Measurements from ENCODE around the gene DOCK2.

DOCK2 gene

GRCh38 chr5:169904059-169904458 is 267.0 kb downstream of the DOCK2 start:
- DNase-seq (ENCODE audit: low spot score) = no peak

DNA sequence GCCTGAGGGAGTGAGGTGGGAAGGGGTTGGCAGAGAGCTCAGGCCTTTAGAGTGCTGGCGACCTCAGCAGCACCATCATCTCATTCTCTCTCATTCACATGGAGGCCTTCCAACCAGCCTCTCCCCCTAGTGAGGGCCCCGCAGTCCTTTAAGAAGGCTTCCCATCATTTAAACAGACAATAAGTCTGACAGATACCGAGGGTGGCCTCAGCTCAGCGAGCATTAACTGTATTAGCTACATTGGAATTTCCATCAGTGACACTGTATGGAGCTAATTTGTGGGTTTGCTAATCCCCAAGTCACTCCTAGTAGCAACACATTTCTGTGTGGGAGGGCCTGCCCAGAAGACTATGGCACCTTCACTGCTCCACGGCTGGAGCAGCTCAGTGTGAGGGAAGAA is 267.4 kb downstream of the DOCK2 start:
- DNase-seq (ENCODE audit: low spot score) = no peak

- DNase-seq (ENCODE audit: low spot score) = no peak
These were observed 267.9 kb downstream of the DOCK2 start for GRCh38 chr5:169905017-169905416.

DNA sequence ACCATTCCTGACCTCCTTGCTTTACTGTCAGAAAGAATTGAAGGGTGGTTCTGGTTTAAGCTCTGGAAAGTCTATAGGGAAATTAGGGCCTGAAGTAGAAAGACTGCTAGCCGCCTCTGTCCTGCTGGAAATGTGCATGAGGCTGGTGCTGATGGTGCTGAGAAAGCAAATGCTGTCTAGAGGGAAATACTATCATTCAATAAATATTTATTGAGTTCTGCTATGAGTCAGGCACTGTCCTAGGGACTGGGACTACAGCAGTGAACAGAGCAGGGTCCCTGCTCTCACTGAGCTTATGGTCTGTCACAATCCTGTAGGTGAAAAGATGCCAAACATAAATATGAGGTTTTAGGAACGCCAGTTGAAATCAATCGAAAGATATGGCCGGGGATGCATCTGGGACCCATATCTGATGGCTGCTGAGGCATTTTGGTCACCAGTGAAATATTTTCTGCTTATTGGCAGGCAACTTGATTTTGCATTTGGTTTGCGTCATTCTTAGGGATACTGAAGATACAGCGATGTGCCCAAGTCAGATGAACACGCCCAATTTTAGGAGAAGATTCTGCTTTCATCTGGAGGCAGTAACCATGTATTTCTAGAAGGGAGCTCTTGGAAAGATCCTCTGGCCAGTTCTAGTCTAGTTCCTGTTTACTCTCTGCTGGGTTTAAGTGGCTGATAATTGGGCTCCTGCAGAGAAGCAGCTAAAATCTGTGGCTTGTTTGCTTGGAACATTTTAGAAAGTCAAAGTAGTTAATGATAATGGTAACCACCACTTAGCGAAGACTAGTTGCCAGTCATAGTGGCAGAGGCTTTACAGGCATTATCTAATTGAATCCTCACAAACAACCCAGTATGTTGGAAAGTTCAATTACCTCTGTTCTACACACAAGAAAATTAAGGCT is 269.9 kb downstream of the DOCK2 start:
- no peak for DNase-seq (ENCODE audit: low spot score)

- DNase-seq (ENCODE audit: low spot score) = no peak
These were observed 271.8 kb downstream of the DOCK2 start for GRCh38 chr5:169908864-169909263.

GRCh38 chr5:169909945-169910344 is 272.9 kb downstream of the DOCK2 start:
- DNase-seq (ENCODE audit: low spot score) = no peak

GRCh38 chr5:169910393-169910792 is 273.3 kb downstream of the DOCK2 start:
- no peak for DNase-seq (ENCODE audit: low spot score)

- DNase-seq (ENCODE audit: low spot score) = no peak
These were observed 274.6 kb downstream of the DOCK2 start for GRCh38 chr5:169911448-169912212.

- DNase-seq (ENCODE audit: low spot score) = no peak
These were observed 276.4 kb downstream of the DOCK2 start for GRCh38 chr5:169913479-169913878.

- no peak for DNase-seq (ENCODE audit: low spot score)
These were observed 277.7 kb downstream of the DOCK2 start for GRCh38 chr5:169914766-169915165.

DNA sequence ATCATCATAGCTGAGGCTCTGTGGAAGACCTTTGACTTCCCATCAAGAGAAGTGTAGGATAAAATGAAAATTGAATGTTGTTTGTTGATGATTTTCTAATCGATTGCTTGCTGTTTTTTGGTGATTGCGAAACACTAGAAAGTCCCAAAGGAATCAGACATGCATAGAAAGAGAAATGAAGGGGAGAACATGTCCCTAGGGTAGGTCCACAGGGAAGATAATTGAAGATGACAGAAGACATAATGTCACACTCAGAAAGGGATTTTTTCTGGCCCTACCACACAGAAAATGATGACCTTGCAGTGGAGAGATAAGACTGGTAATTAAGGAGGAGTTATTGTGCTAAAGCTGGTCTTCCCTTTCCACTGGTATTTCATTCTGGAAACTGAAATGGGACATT is 280.4 kb downstream of the DOCK2 start:
- DNase-seq (ENCODE audit: low spot score) = peak; percentile 25

- DNase-seq (ENCODE audit: low spot score) = no peak
These were observed 281.2 kb downstream of the DOCK2 start for GRCh38 chr5:169918228-169918627.

GRCh38 chr5:169920474-169920873 is 283.4 kb downstream of the DOCK2 start:
- no peak for DNase-seq (ENCODE audit: low spot score)

- no peak for DNase-seq (ENCODE audit: low spot score)
These were observed 284.3 kb downstream of the DOCK2 start for GRCh38 chr5:169921384-169921783.

DNA sequence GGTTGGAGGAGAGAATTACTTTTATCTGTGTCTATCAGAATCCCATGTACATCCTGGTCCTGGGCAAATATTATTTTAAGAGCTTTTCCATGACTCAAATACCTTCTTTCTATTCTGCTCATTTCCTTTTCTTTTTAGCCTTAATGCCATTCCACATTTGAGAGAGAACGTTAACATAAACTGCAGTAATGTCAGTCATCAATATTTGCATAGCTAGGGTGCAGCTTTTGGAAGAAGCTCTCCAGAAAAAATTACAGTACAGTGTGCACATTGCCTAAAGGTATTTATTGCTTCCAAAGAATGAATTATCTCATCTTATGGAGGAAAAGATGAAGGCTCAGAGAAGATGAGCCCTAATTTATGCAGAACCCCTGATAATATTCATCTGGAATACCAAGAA is 284.9 kb downstream of the DOCK2 start:
- DNase-seq (ENCODE audit: low spot score) = no peak

DNA sequence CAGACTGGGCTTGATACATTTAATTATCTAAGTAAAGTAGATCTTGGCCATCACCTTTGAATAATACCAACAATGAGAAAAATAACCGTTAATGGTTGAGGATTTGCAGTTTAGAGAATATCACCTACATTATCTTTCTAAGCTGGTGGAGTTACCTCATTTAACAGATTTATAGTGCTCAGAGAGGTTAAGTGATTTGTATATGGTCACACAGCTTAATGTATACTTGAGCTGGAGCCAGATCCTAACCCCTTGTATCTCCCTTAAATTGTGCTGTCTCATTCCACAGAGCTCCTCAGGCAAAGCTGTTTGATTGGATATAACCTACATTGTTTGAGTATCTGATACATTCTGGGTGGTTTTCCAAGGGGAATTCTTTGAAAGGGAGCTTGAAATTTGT is 285.4 kb downstream of the DOCK2 start:
- no peak for DNase-seq (ENCODE audit: low spot score)

- peak; percentile 84 for DNase-seq (ENCODE audit: low spot score)
These were observed 286.9 kb downstream of the DOCK2 start for GRCh38 chr5:169923988-169924387.

DNA sequence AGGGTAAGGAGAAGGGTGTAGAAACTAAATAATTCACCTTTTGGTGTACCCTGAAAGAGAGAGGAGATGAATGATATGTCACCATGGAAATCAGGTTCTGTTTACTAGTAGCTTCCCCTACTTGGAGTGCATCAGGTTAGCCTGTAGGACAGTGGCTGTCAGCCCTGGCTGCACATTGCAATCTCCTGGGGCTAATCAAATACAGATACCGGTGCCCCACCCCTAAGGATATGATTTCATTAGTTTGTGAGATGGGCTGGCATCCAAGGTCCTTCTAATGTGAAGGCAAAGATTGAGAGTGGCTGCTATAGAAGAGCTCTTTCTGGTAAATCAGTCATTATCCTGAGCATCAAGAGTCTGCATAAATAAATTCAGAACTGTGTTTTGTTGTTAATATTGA is 296.1 kb downstream of the DOCK2 start:
- peak; percentile 58 for DNase-seq (ENCODE audit: low spot score)

DNA sequence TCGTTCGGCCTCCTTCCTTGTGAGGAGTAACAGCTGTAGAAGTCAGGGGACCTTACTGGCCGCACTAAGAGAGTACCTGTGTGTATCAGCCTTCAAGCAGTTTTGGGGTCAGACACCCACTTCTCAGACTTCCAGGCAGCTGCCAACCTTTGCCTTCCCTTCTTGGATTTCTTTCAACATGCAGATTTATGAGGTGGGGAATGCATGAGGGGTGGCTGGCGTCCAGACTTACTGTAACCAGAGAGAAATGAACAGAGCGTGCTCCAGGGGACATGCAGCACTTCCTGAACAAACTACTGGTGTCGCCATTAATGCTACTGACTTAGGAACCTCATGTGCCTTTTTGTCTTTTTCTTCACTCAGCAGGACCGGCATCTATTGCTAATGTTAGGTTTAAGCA is 296.5 kb downstream of the DOCK2 start:
- no peak for DNase-seq (ENCODE audit: low spot score)

GRCh38 chr5:169934990-169935389 is 297.9 kb downstream of the DOCK2 start:
- no peak for DNase-seq (ENCODE audit: low spot score)

DNA sequence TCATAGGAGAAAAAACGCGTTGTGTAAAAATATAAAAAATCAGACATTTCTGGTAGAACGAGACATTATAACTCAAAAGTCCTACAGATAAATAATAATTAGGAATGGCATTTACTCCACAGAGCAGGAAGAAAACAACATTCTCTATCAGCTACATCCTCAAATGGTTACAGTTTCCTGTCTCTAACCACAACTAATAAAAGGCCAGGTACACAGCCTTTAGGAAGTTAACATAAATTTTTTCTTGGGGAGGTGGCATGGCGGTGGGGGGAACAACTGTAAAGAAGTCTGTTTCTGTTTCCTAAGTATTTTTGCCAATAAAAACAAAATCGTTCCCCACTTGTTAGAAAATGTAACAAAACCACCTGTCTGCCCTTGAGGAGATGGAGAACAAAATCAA is 298.7 kb downstream of the DOCK2 start:
- no peak for DNase-seq (ENCODE audit: low spot score)

DNA sequence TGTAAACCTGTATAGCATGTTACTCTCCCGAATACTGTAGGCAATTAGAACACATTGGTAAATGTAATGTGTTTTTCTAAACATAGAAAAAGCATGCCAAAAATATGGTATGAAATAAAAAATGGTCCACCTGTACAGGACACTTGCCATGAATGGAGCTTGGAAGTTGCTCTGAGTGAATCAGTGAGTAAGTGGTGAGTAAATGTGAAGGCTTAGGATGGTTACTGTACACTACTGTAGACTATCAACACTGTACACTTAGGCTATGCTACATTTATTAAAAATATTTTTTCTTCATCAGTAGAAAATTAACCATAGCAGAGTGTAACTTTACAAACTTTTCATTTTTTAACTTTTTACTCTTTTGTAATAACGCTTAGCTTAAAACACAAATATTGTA is 301.4 kb downstream of the DOCK2 start:
- no peak for DNase-seq (ENCODE audit: low spot score)

- no peak for DNase-seq (ENCODE audit: low spot score)
These were observed 302.7 kb downstream of the DOCK2 start for GRCh38 chr5:169939731-169940130.
